GM21717 (cell line): ENCODE results near the gene NEDD4L.

Experiments used
- ATAC-seq: cut with Tn5 transposase; IDR thresholded peaks from one replicate; pipeline ENCODE4 v1.9.1; 2021; ENCODE audit warnings: mild to moderate bottlenecking, moderate library complexity; ENCODE audit not compliant: unreplicated experiment

NEDD4L gene

DNA sequence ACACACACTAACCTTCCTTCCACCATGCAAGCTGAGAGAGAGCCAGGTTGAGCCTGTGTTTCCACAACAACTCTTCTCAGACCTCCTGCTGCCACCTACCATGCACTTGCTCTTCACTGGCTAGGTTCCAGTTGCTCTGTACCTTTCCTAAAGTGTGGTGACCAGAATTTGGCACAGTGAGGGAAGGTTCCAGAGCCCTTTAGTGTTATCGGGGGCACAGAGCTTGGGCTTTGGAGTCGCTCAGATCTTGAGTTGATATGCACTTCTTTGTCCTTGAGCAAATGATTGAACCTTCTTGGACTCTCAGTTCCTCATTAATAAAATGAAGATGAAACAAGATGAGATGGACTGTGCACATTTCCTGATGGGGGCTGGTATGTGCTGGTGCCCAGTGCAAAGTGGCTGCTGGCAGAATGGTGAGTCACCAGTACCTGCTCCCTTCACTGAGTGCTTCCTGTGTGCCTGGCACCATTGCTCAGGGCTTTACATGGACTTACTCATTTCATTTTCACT is 47.1 kb downstream of the NEDD4L start:
- ATAC-seq: peak; percentile 89

DNA sequence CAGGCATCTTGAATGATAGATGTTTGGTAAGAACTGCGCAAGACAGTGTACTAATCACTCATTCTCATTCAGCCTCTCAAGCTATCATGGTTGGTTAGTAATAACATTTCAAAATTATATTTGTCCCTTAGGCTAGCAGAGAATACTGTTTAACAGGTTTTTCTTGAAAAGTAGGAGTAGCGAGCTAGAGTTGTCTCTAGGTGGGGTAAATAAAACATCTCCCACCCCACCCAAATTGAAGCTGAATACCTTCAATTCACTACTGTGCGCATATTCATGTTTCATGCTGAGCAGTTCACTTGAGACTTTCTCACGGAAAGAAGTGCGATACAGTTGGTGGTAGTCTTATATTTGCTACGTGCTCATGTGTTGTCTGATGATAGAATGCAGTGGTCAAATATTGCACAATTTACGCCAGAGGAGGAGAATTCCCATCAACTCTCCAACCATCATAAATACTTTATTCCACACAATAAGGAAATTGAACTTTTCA is 49.3 kb downstream of the NEDD4L start:
- ATAC-seq: no peak

DNA sequence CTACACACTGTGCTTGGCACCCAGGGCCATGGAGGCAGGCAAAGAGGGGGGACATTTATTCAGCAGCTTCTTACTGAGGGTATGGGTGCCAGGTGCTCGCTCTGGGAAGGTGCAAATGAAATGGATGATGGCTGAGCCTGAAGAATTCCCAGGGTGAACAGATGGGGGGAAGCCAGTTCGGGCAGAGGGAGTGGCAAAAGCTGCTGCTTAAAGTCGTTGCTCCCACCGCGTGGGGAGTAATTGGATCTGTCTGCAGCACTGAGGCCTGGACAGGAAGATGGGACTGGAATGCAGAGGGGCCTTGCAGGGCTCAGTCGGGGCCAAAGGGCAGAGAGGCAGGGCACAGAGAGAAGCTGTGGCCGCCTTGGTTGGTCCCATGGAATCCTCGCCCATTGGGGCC is 51.2 kb downstream of the NEDD4L start:
- no peak for ATAC-seq

DNA sequence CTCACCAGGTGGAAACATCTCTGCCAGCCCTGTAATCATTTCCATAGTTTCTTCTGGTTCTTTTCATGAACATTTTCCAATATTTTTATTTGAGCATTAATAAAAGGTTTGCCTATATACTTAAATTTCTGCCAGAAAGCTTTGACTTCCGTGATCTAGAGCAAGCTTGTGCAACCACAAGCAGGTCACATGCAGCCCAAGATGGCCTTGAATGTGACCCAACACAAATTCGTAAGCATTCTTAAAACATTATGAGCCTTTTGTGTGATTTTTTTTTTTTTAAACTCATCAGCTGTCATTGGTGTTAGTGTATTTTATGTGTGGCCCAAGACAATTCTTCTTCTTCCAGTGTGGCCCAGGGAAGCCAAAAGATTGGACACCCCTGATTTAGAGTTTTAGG is 51.6 kb downstream of the NEDD4L start:
- no peak for ATAC-seq

DNA sequence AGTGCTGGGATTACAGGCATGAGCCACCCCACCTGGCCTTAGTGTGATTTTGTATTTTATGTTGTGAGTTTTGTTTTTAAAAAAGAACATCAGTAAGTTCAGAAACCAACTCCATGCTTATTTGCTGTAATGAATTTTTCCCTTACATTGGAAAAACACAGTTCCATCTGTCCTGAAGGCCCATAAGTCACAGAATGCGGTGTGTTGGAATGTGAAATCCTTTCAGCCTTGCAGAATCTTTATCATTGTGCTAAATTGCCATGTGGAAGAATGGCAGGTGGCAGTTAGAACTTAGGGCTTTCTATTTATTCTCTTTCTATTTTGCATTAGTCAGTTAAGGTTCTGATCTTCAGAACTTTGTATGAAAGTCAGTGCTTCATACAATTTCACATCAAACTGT is 52.6 kb downstream of the NEDD4L start:
- ATAC-seq: no peak

DNA sequence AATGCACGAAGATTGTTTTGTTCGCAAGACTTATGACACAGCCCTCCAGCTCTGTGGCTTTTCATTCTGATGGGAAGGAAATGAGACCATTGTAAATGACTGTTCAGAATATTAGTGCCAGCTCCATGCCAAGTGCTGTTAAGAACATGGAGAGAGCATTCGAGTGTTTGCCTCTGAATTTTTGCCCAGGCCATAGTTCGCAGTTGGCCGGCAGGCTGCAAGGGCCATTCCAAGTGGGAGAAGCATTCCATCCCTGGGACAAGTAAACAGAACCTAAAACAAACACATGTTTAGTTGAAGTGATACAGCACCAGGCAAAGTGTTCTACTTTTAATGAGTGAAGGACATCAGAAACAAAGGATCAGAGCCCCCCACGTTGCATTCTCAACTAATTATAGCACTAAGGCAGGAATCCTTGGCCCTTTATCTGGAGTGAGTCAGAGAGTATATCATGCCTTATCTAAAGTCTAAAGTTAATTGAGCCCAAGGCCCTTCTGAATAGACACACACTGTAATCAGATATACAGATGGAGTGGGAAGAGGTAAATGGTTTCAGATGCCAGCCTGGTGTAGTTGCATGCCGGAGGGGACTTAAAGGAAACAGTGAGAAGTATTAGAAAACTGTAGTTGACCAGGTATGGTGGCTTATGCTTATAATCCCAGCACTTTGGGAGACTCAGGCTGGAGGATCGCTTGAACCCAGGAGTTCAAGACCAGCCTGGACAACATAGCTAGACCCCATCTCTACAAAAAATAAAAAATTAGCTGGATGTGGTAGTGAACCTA is 53.3 kb downstream of the NEDD4L start:
- ATAC-seq: no peak

DNA sequence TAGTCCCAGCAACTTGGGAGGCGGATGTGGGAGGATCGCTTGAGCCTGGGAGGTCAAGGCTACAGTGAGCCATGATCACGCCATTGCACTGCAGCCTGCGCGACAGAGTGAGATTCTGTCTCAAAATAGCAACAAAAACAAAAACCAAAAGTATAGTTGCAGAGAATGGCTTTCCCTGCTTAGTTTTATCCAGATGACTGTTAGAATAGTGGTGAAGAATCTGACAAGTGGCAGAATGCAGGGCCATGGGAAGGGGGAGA is 53.8 kb downstream of the NEDD4L start:
- no peak for ATAC-seq

DNA sequence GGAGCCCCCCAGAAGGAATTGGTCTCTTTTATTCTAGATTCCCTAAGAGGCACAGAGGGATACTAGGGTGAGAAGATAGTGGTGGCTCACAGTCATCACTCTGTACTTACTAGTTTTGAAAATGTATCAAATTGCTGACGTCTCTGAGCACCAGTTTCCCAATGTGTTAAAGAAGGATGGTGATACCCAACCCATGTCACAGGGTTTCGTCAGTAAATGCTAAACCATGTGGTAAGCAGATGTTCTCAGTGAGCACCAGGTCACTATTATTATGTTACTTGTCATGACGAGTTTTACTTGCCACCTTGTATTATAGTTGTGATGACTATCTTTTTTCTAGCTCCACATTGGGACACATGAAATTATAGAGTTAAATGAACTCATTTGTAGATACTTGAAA is 54.7 kb downstream of the NEDD4L start:
- ATAC-seq: no peak

DNA sequence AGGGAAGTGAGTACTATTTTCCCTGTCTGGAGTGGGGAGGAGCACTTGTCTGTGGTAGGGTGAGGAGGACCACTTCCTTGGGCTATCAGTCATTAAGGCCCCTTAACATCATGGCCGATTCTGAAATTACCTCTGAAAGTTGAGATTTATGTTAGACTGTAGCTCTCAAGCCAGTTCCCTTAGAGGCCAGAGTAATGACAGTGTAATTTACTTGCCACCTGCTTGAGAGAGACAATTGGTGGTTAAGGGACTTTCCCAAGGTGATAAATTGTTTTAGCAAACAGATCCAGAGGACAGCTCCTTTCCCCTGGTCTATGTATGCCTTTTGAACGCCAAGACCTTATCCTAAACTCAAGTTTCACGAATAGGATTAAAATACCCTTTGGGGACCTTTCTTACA is 56.1 kb downstream of the NEDD4L start:
- no peak for ATAC-seq

DNA sequence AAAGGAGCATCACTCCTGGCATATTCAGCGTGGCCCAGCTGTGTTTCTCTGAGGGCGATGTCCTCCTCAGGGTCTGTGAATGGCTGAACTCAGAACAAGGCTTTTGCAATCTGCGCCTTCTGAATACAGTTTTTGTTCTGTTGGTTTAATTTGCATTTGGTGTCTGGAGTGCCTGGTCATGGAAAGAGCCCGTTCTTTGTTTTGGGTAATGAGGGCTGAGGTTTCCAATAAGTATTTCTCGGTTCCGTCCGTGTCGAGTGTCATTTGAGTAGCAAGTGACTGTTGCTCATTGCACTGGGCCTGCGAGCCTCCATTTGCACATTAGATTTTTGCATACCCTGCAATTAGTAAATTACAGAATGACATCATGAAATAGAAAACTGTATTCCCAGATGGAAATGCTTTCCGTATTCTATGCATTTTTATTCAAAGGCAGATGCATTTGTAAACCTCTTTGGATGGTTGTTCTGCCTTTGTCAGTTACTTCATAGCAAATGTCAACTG is 57.3 kb downstream of the NEDD4L start:
- peak; percentile 43 for ATAC-seq

DNA sequence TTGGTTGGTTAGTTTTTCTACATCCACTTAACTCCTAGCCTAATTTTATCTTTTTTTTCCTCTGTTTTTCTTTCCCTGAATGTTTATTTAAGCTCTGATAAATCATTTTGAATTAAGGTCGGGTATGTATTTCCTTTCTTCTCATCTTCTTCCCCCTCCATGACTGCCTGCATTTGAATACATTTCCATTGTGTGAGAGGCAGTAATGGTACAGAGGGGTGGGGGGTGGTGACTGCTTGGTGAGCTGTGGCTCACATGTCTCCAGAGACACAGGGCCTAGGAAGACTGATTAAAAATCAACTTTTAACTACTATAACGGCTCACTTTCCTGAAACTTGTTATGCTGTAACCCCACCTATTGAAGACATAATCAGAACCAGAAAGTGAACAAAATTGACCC is 58.0 kb downstream of the NEDD4L start:
- no peak for ATAC-seq

DNA sequence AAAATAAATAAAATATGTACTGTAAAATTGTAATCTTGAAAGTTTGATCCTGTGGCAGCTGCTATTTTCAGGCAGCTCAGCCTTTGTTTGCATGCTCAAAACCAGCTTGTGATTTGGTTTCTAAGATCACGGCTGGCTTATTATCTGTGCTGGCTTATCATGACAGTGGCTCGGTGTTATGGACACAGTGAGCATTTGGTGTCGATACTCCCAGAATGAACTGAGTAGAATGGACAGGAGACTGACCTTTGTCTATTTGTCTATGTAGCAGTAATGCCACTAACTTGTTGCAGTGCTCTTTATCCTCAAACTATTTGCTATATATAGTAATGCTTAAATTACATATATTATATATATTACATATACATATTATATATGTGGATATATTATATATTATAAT is 58.8 kb downstream of the NEDD4L start:
- no peak for ATAC-seq

DNA sequence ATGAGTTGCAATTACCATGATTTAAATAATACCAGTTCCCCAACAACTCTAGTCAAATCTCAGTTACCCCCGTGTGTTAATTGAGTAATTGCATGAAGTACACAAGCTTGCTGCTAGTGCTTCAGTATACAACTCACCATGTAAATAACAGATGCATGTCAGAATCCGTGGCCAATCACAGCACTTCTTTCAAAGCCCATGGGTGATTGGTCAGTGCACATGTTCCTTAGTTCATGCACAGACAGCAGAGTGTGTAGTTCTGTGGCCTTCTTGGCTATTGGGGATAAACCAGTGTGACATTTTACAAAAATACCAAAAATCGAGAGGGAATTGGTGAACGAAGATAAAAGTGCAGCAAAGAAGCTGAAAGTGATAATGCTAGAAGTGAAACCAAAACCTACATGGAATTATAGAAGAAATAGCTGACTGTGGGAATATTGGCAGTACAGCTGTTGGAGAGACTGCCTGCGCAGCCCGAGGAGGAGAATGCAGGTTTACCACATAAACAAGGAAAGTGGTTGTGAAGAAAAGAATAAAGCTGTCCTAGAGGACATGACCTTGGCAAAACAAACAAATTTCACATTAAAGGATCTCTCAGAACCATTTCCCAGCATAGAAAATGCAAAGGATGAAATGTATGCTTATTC is 59.4 kb downstream of the NEDD4L start:
- ATAC-seq: no peak

DNA sequence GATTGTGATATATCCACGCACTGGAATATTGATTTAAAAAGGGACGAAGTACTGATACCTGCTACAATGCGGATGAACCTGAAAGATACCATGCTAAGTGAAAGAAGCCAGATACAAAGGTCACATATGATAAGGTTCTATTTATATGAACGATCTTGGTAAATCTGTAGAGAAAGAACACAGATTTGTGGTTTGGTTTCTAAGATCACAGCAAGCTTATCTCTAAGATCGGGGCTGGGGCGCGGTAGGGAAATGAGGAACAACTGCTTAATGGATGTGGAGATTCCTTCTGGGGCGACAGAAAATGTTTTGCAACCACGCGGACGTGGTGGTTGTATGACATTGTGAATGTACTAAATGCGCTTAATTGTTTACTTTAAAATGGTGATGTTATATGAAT is 60.1 kb downstream of the NEDD4L start:
- no peak for ATAC-seq

DNA sequence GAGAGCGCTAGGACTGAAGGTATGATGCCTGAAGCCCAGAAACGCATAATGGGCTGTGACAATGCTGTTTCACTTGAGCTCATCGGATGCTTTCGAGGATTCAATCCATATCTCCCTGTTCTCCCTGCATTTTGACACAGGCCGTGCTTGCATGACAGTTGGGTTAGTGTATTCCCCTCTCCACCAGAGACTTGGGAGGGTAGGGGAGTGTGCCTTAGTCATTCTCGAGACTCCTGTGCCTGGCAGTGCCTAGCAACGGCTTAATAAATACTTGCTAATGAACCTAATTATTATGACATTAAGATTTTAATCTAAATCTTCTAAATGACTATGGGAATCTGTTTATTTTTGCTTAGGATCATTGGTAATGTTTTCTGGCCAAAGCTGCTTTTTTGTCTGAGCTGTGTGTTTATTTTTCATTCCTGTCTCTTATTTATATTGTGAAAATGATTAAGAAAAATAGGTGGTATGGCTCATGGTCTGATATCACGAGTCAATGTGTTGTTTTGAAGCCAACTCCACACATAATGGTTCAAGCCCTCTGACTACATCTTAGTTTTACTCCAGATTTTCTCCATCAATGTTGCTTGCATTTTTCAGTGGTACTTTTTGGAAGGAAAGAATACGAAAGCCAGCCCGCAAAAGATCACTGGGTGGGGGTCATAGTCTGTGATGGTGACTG is 61.3 kb downstream of the NEDD4L start:
- no peak for ATAC-seq

DNA sequence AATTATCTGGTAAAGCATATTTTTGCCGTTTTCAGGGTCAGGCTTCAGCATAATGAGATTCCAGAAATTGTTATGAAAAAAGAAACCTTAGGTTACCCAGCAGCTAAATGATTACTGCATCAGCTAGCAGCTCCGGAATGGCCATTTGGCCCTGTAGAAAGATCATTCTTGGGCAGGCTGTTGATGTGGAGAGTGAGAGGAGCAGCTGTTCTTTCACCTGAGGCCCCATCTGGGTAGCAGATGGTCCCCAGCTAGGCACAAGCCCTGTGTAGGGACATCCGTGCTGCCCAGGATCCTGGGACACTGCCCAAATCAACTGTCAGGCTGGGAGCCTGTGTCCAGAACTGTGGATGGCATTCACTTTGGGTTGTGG is 61.8 kb downstream of the NEDD4L start:
- ATAC-seq: no peak

DNA sequence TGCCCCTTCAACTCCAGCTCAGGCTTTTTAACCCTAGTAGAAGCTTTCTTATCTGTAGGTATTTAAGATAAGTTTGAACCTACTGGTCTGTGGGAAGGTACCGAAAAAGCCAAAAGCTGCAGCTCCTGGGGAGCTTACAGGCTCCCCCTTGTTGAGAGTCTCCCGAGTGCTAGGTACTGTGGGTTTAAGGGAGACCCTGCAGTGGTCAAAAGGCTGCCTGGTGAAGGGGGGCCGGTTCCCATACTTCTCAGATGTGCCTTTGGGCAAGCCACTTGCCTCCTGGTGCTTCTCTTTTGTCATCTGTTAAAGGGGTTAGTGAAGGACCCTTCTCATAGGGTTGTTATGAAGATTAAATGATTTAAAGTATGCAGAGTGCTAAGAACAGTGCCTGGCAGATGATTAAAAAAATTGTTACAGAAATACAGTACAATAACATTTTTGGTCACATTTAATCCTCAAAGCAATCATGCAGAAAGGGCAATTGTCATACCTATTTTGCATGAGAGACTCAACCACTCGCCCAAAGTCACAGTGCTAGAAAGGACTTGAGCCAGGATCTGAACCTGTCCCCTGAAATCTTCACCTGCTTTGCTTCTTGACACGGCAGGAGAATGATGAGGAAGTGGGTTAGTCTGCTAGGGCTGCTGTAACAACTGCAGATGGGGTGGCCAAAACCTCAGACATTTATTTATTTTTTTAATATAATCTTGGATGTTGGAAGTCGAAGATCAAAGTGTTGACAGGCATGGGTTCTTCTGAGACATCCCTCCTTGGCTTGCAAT is 62.5 kb downstream of the NEDD4L start:
- ATAC-seq: no peak

DNA sequence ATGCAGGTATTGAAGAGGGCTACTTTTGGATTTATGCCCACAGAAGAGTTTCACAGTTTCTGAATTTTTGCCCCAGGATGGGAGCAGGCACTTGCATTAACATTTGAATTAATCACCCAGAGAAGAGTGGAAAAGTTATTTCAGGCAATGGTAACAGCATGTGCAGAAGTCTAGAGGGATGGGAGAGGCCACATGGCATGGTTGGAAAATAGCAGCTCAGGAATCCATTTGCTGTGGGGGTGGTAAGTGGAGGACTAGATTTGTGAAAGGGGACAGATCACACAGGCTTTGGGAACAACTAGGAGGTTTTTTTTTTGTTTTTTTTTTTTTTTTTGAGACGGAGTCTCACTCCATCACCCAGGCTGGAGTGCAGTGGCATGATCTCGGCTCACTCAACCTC is 65.2 kb downstream of the NEDD4L start:
- no peak for ATAC-seq

DNA sequence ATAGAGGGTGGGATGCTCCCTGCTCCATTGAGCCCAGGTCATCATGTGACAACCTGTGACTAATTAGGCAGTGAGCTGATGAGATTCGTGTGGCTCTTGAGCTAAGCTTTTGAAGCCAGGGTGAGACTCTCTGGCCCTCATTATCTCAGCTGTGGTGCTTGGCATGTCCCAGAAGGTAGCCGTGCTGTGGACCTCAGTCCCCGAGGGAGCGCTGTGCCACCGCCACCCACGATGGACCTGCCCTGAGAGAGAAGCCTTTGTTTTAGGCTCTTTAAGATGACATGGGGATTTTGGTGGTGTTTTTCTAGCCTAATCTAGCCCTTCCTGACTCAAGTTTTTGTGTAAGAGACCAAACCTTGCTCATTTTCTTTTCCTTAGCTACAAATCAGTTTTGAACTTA is 66.4 kb downstream of the NEDD4L start:
- no peak for ATAC-seq

DNA sequence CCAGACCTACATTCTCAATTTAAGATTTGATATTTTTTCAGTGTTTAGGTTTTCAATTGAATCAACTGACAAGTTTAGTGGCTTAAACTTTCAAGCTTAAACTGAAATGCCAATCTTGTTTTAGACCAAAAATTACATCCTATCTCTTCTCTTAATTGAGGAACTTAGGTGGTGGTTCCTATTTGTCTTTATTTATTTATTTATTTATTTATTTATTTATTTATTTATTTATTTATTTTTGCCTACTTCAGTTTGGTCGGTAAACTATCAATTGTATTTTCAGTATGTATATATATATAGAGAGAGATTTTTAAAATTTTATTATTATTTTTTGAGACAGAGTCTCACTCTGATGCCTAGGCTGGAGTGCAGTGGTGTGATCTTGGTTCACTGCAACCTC is 68.1 kb downstream of the NEDD4L start:
- no peak for ATAC-seq

DNA sequence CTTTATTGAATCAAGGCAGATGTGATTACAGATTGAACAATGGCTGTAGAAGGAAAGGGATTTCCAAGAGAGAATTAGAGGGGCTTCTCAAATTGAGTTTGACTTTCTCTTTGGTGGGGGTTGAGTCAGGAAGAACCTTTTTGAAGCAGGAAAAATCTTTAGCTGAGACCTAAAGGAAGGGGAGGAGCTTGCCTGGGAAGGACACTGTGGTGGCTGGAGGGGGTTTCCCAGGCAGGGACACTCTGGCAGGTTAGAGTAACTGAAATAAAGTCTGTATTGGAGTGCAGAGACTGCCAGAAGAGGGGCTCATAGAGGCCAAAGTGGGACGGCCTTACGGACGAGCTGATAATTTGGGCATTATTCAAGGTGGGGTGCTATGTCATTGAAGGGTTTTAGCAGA is 69.3 kb downstream of the NEDD4L start:
- peak; percentile 52 for ATAC-seq
